DND-41 (cell line): Measurements from ENCODE around the gene ALB.

ENCODE experiments used
- ATAC-seq: fragments of 200-7000 bp; cut with Tn5 transposase; 3 replicates; pipeline ENCODE4 v1.9.1; 2021; ENCODE audit warnings: low read depth; ENCODE audit not compliant: insufficient read depth
- DNase-seq: peaks from one replicate; pipeline ENCODE4 v3.0.0-alpha.2; 2020
- H2AFZ ChIP-seq: 2 replicates; pipeline ENCODE4 v1.6.0; 2012; ENCODE audit warnings: low read depth, low read length
- H3K27ac ChIP-seq: 2 replicates; pipeline ENCODE4 v1.5.1; 2012; ENCODE audit warnings: low read length, inconsistent platforms
- H3K27me3 ChIP-seq: fragments of 200-600 bp; sonication (generic); 2 replicates; pipeline ENCODE4 v1.6.0; 2012; ENCODE audit warnings: low read length, mild to moderate bottlenecking, inconsistent platforms; ENCODE audit not compliant: insufficient read depth, poor library complexity
- H3K36me3 ChIP-seq: 2 replicates; pipeline ENCODE4 v1.5.1; 2012; ENCODE audit warnings: low read length, inconsistent platforms; ENCODE audit not compliant: insufficient read depth
- H3K4me1 ChIP-seq: 2 replicates; pipeline ENCODE4 v1.5.1; 2012; ENCODE audit warnings: mild to moderate bottlenecking, low read length; ENCODE audit not compliant: insufficient read depth
- H3K4me2 ChIP-seq: 2 replicates; pipeline ENCODE4 v1.6.0; 2012; ENCODE audit warnings: mild to moderate bottlenecking, moderate library complexity, low read length, inconsistent platforms; ENCODE audit not compliant: insufficient read depth
- H3K4me3 ChIP-seq, 2 experiments: fragments of 200-600 bp in 1 of 2; shearing (Covaris generic) in 1 of 2; 2 replicates each; pipeline ENCODE4 v1.5.1; 2012 to 2016; ENCODE audit warnings: inconsistent platforms in 2 of 2, low read length in 2 of 2, mild to moderate bottlenecking in 2 of 2, low read depth in 1 of 2, moderate library complexity in 1 of 2
- H3K79me2 ChIP-seq: 2 replicates; pipeline ENCODE4 v1.6.0; 2012; ENCODE audit warnings: low read length, inconsistent platforms; ENCODE audit not compliant: insufficient read depth
- H3K9ac ChIP-seq: 2 replicates; pipeline ENCODE4 v1.6.0; 2012; ENCODE audit warnings: low read depth, mild to moderate bottlenecking, inconsistent platforms, low read length, moderate library complexity
- H3K9me3 ChIP-seq: 2 replicates; pipeline ENCODE4 v1.5.1; 2012; ENCODE audit warnings: low read length, moderate library complexity, mild to moderate bottlenecking, inconsistent platforms; ENCODE audit not compliant: insufficient read depth, severe bottlenecking
- H4K20me1 ChIP-seq: 2 replicates; pipeline ENCODE4 v1.6.0; 2012; ENCODE audit warnings: low read length; ENCODE audit not compliant: insufficient read depth
- CTCF ChIP-seq: IDR thresholded peaks from 2 replicates; pipeline ENCODE4 v1.5.1; 2012; ENCODE audit warnings: borderline replicate concordance, low read length, moderate library complexity, mild to moderate bottlenecking; ENCODE audit not compliant: poor library complexity, severe bottlenecking; ENCODE audit errors: extremely low read depth
- EZH2 ChIP-seq: IDR thresholded peaks from 3 replicates; pipeline ENCODE4 v1.6.1; 2012; ENCODE audit warnings: borderline replicate concordance, low read depth, mild to moderate bottlenecking, moderate library complexity, low read length, inconsistent platforms; ENCODE audit not compliant: severe bottlenecking

The ALB gene

GRCh38 chr4:73391774-73392173 is 12.3 kb upstream of the ALB start:
- no peak overlapping the region for H3K4me2 ChIP-seq
- H3K9ac ChIP-seq, result no peak overlapping the region
- H3K79me2 ChIP-seq, result no peaks in the 10 kb centered on the region
- no peak for ATAC-seq
- H4K20me1 ChIP-seq, result no peaks in the 10 kb centered on the region
- no peak for TF ChIP-seq CTCF
- no peak for TF ChIP-seq EZH2
- no peak overlapping the region for H3K4me3 ChIP-seq
- no peaks in the 10 kb centered on the region for H3K4me1 ChIP-seq
- H3K27me3 ChIP-seq, result no peaks in the 10 kb centered on the region
- no peaks in the 10 kb centered on the region for H3K9me3 ChIP-seq
- H3K27ac ChIP-seq, result no peak overlapping the region
- no peak for DNase-seq
- no peak overlapping the region for H2AFZ ChIP-seq
- H3K36me3 ChIP-seq, result no peaks in the 10 kb centered on the region

GRCh38 chr4:73392936-73393335 is 11.2 kb upstream of the ALB start:
- Histone ChIP-seq H3K27me3 (no peaks in the 10 kb centered on the region), H3K36me3 (no peaks in the 10 kb centered on the region), H2AFZ (no peak overlapping the region), H3K27ac (no peak overlapping the region), H4K20me1 (no peaks in the 10 kb centered on the region), H3K4me1 (no peaks in the 10 kb centered on the region), H3K4me3 (no peak overlapping the region), H3K9me3 (no peaks in the 10 kb centered on the region), H3K4me2 (no peak overlapping the region), H3K79me2 (no peaks in the 10 kb centered on the region), H3K9ac (no peak overlapping the region)
- ATAC-seq (no peak), DNase-seq (no peak)
- TF ChIP-seq EZH2, result no peak
- no peak for TF ChIP-seq CTCF

DNA sequence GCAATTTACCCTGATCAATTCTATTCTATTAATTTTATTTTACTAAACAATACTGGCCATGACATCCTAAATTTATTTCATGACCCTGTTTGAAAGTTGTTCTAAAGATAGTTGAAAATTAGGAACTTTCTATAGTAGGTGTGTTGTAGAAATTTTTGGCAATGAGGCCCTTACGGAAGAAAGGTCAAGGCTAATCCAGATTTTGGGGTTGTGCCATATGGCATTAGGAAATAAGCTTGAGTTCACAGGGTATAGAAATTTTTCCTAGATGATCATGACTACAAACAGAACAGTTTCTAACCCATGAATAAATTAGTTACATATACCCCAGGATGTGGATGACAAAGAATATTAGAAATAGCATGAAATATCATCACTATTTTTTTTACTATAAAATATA is 7.8 kb upstream of the ALB start:
- Histone ChIP-seq H3K9me3 (no peaks in the 10 kb centered on the region), H3K4me2 (no peak overlapping the region), H3K4me1 (no peaks in the 10 kb centered on the region), H3K27ac (no peak overlapping the region), H4K20me1 (no peaks in the 10 kb centered on the region), H3K4me3 (no peak overlapping the region), H3K27me3 (no peaks in the 10 kb centered on the region), H2AFZ (no peak overlapping the region), H3K36me3 (no peaks in the 10 kb centered on the region), H3K79me2 (no peaks in the 10 kb centered on the region), H3K9ac (no peak overlapping the region)
- ATAC-seq (no peak), DNase-seq (no peak)
- TF ChIP-seq EZH2 (no peak), CTCF (no peak)

DNA sequence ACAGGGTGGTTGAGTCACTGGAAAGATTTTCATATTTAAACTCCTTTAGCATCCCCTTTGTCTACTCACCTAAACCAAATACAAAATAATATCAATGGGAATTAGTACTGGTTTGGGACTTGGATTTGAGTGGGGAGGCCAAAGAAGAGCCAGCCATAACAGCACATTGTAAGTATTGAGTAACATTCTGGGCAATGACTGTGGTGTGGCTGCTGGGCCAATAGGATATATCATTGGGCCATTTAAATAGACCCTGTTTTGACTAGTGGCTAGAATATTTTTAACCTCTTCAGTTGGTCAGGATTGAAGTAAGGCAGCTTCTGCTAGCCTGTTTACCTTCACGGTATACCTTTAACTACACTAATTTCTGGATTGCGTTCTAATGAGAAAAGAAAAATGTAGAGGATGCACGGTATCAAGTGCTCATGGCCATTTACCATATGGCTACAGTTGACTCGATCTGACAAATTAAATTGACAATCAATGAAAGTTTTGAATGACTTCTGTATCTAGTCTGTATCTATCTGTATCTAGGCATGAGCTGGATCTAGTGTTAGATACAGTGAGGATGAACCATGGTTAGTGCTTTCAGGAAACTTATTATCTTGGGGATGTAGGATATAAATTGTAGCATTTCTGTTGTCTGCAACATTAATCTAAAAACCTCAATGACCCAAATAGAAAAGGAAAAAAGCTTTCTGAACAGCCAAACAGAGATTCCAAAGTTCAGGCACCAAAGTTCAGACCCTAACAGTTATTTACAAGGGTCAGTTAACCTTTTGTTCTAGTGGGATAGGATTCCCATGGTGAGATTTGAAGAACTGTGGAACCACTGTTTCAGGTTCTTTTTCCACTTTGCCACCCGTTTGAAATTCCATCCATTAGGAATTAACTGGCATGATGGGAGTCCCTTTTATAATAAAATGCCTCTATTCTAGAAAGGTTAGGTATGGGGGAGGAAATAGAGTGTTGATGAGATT is 6.8 kb upstream of the ALB start:
- Histone ChIP-seq H3K79me2 (no peaks in the 10 kb centered on the region), H3K4me3 (no peak overlapping the region), H2AFZ (no peak overlapping the region), H3K4me2 (no peak overlapping the region), H3K9ac (no peak overlapping the region), H3K9me3 (no peaks in the 10 kb centered on the region), H3K36me3 (no peaks in the 10 kb centered on the region), H3K27ac (no peak overlapping the region), H3K4me1 (no peaks in the 10 kb centered on the region), H4K20me1 (no peaks in the 10 kb centered on the region), H3K27me3 (no peaks in the 10 kb centered on the region)
- ATAC-seq (no peak), DNase-seq (no peak)
- TF ChIP-seq EZH2 (no peak), CTCF (no peak)
